Activated T-cell treated with anti-CD3 and anti-CD28 coated beads, Interleukin-2, amount 50 U/mL, for 4 hours (primary cell): Measurements from ENCODE around the gene ZZZ3. TPM values are rescaled to one million over a fixed set of nuclear protein-coding genes. Genes with fewer than 3 reads are reported as not detected.
"Not testable (repeated sequence)": the region's sequence is repeated elsewhere in the genome, so short reads cannot be mapped to it uniquely, and the experiment has no call there.

Experiments used
- ATAC-seq, 2 donors: fragments of 200-7000 bp; cut with Tn5 transposase; one replicate each; pipeline ENCODE4 v1.10.0; 2021
- DNase-seq: peaks from one replicate; pipeline ENCODE4 v3.0.0-alpha.2; 2020
- H3K27me3 Mint-ChIP-seq: one replicate; pipeline ENCODE4 v1.8.0; 2021; ENCODE audit warnings: low read depth, mixed read lengths
- H3K36me3 Mint-ChIP-seq: one replicate; pipeline ENCODE4 v1.8.0; 2022; ENCODE audit warnings: mixed read lengths; ENCODE audit not compliant: insufficient read depth
- H3K4me1 Mint-ChIP-seq: one replicate; pipeline ENCODE4 v1.8.0; 2021; ENCODE audit warnings: low read depth, mixed read lengths
- H3K4me3 Mint-ChIP-seq: one replicate; pipeline ENCODE4 v1.8.0; 2021; ENCODE audit warnings: mild to moderate bottlenecking, moderate library complexity, mixed read lengths
- H3K9me3 Mint-ChIP-seq: one replicate; pipeline ENCODE4 v1.8.0; 2021; ENCODE audit warnings: mixed read lengths
- total RNA-seq, 3 donors: library from RNA; stranded (reverse); gene quantifications; one replicate each; pipeline ENCODE4 v1.2.1, GENCODE V29; 2021

The ZZZ3 gene
- total RNA-seq, 3 donors from 2014 or later = 54.4 to 56.1 (median 55.8) TPM

- H3K36me3 Mint-ChIP-seq = peaks cover 12% of the 10 kb centered on the region
- DNase-seq (no peak), ATAC-seq (no peak)
- H3K27me3 Mint-ChIP-seq = no peaks in the 10 kb centered on the region
- H3K9me3 Mint-ChIP-seq = no peaks in the 10 kb centered on the region
- peak overlapping the region; percentile 2 for H3K4me3 Mint-ChIP-seq
- H3K4me1 Mint-ChIP-seq = peaks cover 52% of the 10 kb centered on the region
Observed at GRCh38 chr1:77680173-77680572, 2.3 kb downstream of the ZZZ3 start.

GRCh38 chr1:77678660-77679610 is 3.5 kb downstream of the ZZZ3 start:
- no peaks in the 10 kb centered on the region for H3K9me3 Mint-ChIP-seq
- H3K36me3 Mint-ChIP-seq = peaks cover 12% of the 10 kb centered on the region
- H3K4me1 Mint-ChIP-seq = peaks cover 50% of the 10 kb centered on the region
- DNase-seq = no peak
- ATAC-seq = no peak
- H3K27me3 Mint-ChIP-seq = no peaks in the 10 kb centered on the region
- H3K4me3 Mint-ChIP-seq = no peak overlapping the region

- ATAC-seq, H3K4me3 Mint-ChIP-seq, DNase-seq, H3K9me3 Mint-ChIP-seq, H3K27me3 Mint-ChIP-seq: not testable (repeated sequence)
- peaks cover 11% of the 10 kb centered on the region for H3K36me3 Mint-ChIP-seq
- peaks cover 69% of the 10 kb centered on the region for H3K4me1 Mint-ChIP-seq
Observed at GRCh38 chr1:77674807-77675206, 7.7 kb downstream of the ZZZ3 start.

GRCh38 chr1:77673716-77674355 is 8.6 kb downstream of the ZZZ3 start:
- no peaks in the 10 kb centered on the region for H3K27me3 Mint-ChIP-seq
- H3K36me3 Mint-ChIP-seq = peaks cover 10% of the 10 kb centered on the region
- H3K9me3 Mint-ChIP-seq = no peaks in the 10 kb centered on the region
- no peak overlapping the region for H3K4me3 Mint-ChIP-seq
- ATAC-seq (no peak), DNase-seq (no peak)
- peaks cover 69% of the 10 kb centered on the region for H3K4me1 Mint-ChIP-seq

GRCh38 chr1:77673030-77673429 is 9.4 kb downstream of the ZZZ3 start:
- no peaks in the 10 kb centered on the region for H3K27me3 Mint-ChIP-seq
- H3K36me3 Mint-ChIP-seq = peaks cover 9% of the 10 kb centered on the region
- DNase-seq (no peak), ATAC-seq (no peak)
- peaks cover 67% of the 10 kb centered on the region for H3K4me1 Mint-ChIP-seq
- no peaks in the 10 kb centered on the region for H3K9me3 Mint-ChIP-seq
- H3K4me3 Mint-ChIP-seq = no peak overlapping the region

- ATAC-seq = no peak
- Mint-ChIP-seq H3K36me3 (peaks cover 9% of the 10 kb centered on the region), H3K4me1 (peaks cover 66% of the 10 kb centered on the region), H3K4me3 (no peak overlapping the region), H3K9me3 (no peaks in the 10 kb centered on the region), H3K27me3 (no peaks in the 10 kb centered on the region)
- DNase-seq = no peak
Observed at GRCh38 chr1:77672374-77672773, 10.1 kb downstream of the ZZZ3 start.

GRCh38 chr1:77671836-77672235 is 10.6 kb downstream of the ZZZ3 start:
- no peak for DNase-seq
- ATAC-seq = no peak
- peaks cover 67% of the 10 kb centered on the region for H3K4me1 Mint-ChIP-seq
- H3K36me3 Mint-ChIP-seq = peaks cover 9% of the 10 kb centered on the region
- H3K4me3 Mint-ChIP-seq = no peak overlapping the region
- no peaks in the 10 kb centered on the region for H3K9me3 Mint-ChIP-seq
- no peaks in the 10 kb centered on the region for H3K27me3 Mint-ChIP-seq

- Mint-ChIP-seq H3K4me1 (peaks cover 66% of the 10 kb centered on the region), H3K4me3 (no peak overlapping the region), H3K36me3 (peaks cover 5% of the 10 kb centered on the region), H3K9me3 (no peaks in the 10 kb centered on the region), H3K27me3 (no peaks in the 10 kb centered on the region)
- ATAC-seq (no peak), DNase-seq (no peak)
Observed at GRCh38 chr1:77670330-77670729, 12.1 kb downstream of the ZZZ3 start.

GRCh38 chr1:77668924-77669449 is 13.5 kb downstream of the ZZZ3 start:
- no peaks in the 10 kb centered on the region for H3K27me3 Mint-ChIP-seq
- peak; percentile 46 to 60 for ATAC-seq

GRCh38 chr1:77664939-77665516 is 17.4 kb downstream of the ZZZ3 start:
- Mint-ChIP-seq H3K27me3 (no peaks in the 10 kb centered on the region), H3K4me1 (peaks cover 56% of the 10 kb centered on the region), H3K4me3 (no peak overlapping the region), H3K36me3 (peaks cover 5% of the 10 kb centered on the region), H3K9me3 (no peaks in the 10 kb centered on the region)
- no peak for ATAC-seq
- no peak for DNase-seq

More at GRCh38 chr1:77668924-77669449, 13.5 kb downstream of the ZZZ3 start:
- Mint-ChIP-seq H3K36me3 (peaks cover 3% of the 10 kb centered on the region), H3K4me3 (no peak overlapping the region), H3K4me1 (peaks cover 74% of the 10 kb centered on the region), H3K9me3 (no peaks in the 10 kb centered on the region)
- no peak for DNase-seq

GRCh38 chr1:77661696-77662095 is 20.8 kb downstream of the ZZZ3 start:
- no peaks in the 10 kb centered on the region for H3K9me3 Mint-ChIP-seq
- ATAC-seq (no peak), DNase-seq (no peak)
- peaks cover 7% of the 10 kb centered on the region for H3K36me3 Mint-ChIP-seq
- no peaks in the 10 kb centered on the region for H3K27me3 Mint-ChIP-seq
- no peak overlapping the region for H3K4me3 Mint-ChIP-seq
- peaks cover 42% of the 10 kb centered on the region for H3K4me1 Mint-ChIP-seq

GRCh38 chr1:77659879-77660593 is 22.4 kb downstream of the ZZZ3 start:
- ATAC-seq = no peak
- Mint-ChIP-seq H3K4me3 (no peak overlapping the region), H3K9me3 (no peaks in the 10 kb centered on the region), H3K4me1 (peaks cover 46% of the 10 kb centered on the region), H3K27me3 (no peaks in the 10 kb centered on the region), H3K36me3 (peaks cover 12% of the 10 kb centered on the region)
- DNase-seq = no peak

GRCh38 chr1:77658271-77658670 is 24.2 kb downstream of the ZZZ3 start:
- H3K9me3 Mint-ChIP-seq = no peaks in the 10 kb centered on the region
- H3K27me3 Mint-ChIP-seq = no peaks in the 10 kb centered on the region
- H3K36me3 Mint-ChIP-seq = peaks cover 14% of the 10 kb centered on the region
- no peak overlapping the region for H3K4me3 Mint-ChIP-seq
- DNase-seq (no peak), ATAC-seq (no peak)
- peaks cover 37% of the 10 kb centered on the region for H3K4me1 Mint-ChIP-seq
